Measurements from ENCODE around the gene WFDC12.

DNA sequence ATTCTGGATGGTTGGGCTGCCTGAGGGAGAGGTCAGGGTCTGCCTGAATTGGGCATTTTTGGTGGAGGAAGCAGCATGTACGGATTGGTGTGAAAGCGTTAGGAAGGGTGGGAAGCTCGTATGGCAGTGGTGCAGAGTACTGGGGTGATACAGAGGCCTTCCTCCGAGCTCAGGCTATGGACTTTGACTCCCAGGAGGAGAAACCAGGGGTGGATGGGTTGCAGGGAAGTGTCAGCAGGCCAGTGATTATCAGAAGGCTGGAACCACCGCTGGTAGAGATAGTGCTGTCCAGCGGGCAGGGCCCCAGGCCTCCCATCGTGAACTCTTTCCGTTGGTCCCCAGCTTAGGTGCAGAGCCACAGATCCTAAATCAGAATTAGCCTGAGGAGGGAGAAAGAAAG, 14.6 kb downstream of the WFDC12 start:
- TF ChIP-seq SUZ12 (IDR thresholded peaks at IDR 0.05; ENCODE audit: extremely low read depth, insufficient read depth, insufficient read length) (no peak), YY1 (IDR thresholded peaks at IDR 0.05; ENCODE audit: insufficient read depth, insufficient read length) (no peak)

All from NT2/D1 (cell line).